NCI-H460 (cell line): ENCODE measurements around the gene PHF1. TPM values are rescaled to one million over a fixed set of nuclear protein-coding genes. Genes with fewer than 3 reads are reported as not detected.
A peak's percentile ranks its signal among the peaks of the same experiment; 100 is the strongest.

Experiments used
- DNase-seq: peaks from one replicate; pipeline ENCODE4 v3.0.0-alpha.2; 2016; ENCODE audit warnings: low read depth; ENCODE audit errors: extremely low read depth
- total RNA-seq: library from RNA; depleted of rRNA; stranded (reverse); fragments of >200 nt; shearing (Covaris generic); gene quantifications from 2 replicates; pipeline ENCODE4 v1.2.3, GENCODE V29; 2014

Gene PHF1
- total RNA-seq, 1 experiment from 2014 or later, result 18.8 TPM

DNA sequence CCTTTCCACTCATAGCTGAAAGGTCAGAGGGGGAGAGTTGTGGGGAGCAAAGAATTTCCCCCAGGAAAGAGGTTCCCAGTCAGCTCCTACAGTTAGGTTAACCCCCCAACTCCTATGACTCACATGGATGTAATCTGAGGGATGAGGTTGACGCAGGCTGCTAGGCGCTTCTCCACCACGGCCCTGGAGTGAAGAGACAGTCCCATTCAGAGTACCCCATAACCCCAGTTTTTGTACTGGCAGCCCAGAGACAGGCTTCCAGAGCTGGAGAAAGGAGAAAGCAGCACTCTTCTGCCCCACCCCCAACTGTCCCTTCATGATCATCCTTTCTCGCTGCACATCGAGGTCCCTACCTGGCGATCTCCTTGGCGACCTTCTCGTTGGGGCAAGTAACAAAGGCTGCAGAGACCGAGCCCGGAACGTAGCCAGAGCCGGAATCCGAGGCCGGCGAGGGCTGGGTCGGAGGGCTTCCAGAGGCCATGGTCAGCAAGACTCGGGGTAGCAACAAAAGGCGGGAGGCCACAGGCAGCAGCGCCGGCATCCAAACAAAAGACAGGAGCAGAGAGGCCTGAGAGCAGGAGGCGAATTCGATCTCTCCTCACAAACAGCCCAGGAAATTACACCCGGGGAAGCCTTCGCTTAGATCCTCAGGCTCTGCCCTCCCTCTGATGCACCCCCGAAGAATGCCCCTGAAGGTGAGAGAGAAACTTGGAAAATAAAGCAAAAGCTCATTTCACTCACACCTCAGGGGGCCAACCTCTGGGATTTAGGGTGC is 6.5 kb downstream of the PHF1 start:
- peak; percentile 38 for DNase-seq

DNA sequence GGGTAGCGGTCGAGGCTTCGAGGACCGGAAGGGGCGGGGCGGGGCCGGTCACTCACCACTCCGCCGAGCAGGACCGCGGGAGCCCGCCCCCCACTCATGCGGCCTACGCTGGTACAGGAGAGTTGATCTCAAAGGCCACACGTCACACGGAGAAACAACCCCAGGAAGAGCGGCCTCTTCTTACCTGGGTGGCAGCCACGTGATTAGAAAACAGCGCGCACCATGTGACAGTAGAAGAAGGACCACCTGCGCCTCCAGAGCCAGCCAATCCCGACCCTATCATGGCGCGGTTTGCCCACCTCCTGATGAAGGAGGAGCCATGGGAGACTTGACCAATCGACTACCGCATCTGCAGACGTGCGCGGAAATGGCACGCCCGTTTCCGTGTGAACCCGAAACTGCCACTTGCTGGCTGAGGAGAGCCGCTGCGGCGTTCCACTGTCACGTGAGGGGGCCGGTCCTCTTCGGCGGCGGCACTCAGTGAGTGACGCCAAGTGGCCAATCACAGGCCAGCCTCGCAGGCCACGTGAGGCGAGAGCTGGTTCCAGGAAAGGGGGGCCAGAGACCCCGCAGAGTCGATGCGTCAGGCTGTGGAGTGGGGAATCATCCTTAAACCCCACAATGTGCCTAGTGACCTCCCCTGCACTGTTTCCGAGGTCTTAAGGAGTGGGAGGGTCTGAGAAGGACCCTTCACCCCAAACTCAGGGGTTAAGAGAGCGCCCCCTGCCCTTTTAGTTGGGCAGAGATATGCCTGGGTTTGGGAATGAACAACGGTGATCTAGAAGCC is 7.3 kb downstream of the PHF1 start, which contains the start of gene CUTA:
CUTA (minus strand) TSS at position 205 of the 787 bp plus-strand sequence; CDS start at position 98, 107 bp downstream.
- DNase-seq, result peak; percentile 98

- DNase-seq, result no peak
Measured at GRCh38 chr6:33418690-33419291, 8.0 kb downstream of the PHF1 start.

GRCh38 chr6:33419580-33420490 is 9.0 kb downstream of the PHF1 start, which contains the start of gene SYNGAP1:
SYNGAP1 (plus strand) TSS chr6:33420065; CDS start chr6:33420265, 200 bp downstream.
- DNase-seq, result no peak

DNA sequence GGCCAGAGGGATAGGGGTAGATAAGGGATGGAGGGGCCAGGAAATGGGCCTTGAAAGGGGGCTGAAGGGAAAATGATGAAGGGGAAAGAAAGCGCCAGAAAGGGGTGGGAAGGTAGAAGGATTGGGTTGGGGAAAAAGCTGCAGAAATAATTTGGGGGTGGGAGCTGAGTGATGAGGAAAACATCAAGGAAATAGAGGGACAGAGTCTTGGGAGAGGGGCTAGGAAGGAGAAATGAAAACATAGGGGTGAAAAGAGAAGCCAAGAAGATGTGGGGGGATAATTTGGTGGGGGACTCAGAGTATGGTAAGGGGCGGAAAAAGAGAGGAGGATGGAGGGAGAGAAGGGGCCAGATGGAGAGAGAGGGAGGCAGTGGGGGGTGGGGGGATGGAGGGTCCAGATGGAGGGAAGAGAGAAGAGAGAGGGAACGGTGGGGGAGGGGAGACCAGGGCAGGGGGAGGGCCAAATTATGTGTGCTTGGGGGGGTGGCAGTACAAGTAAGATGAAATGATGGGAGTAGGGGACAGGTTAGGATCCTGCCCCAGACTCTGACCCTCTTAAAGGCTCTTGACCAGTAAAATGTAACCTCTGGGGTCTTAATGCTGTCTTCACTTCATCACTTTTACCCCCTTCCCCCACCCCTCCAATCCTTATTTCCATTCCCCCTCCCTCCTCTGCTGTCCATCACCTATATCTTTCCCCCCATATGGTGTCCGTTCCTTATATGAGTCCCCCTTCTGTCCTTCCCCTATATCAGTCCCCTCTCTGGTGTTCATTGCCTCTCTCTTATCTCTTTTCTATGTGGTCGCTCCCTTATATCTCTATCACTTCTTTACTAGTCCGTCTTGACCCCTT is 9.9 kb downstream of the PHF1 start:
- no peak for DNase-seq

GRCh38 chr6:33421344-33421643 is 10.5 kb downstream of the PHF1 start:
- DNase-seq, result no peak

- DNase-seq, result no peak
Measured at GRCh38 chr6:33423777-33424176, 13.0 kb downstream of the PHF1 start.

DNA sequence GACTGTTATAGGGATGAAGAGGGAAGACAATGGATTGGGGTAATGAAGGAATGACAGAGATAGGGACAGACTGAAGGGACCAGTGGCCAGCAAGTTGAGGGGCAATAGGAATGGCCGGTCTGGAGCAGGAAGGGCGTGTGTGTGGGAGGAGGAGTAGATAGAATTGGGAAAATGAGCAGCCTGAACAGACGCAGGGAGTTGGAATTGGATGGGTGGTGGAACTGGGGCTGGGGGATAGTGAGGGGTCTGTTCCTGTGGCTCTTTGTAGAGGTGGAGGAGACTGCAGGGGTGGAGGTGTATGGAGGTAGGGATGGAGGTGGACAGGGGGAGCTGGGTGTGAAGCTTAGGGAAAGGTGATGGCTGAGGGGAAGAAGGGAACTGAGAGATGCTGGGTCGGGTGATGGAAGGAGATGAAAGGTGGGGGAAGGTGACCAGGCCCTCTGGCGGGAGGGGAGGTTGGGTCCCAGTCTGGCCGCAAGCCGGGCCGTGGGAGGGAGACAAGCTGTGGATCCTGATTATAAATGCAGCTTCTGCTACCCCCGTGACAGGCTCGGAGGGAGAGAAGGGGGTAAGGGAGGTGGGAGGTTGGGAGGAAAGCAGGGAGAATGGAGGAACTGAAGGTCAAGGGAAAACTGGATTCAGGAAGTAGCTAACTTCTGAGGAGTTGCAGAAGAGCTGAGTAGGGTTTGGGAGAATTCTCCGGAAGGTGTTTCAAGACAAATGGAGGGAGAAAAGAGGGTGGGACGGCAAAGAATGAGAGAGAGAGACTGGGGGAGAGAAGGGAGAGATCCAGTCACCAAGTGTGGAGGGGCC is 14.2 kb downstream of the PHF1 start:
- DNase-seq, result no peak

GRCh38 chr6:33425668-33426577 is 15.1 kb downstream of the PHF1 start:
- DNase-seq, result peak; percentile 81

DNA sequence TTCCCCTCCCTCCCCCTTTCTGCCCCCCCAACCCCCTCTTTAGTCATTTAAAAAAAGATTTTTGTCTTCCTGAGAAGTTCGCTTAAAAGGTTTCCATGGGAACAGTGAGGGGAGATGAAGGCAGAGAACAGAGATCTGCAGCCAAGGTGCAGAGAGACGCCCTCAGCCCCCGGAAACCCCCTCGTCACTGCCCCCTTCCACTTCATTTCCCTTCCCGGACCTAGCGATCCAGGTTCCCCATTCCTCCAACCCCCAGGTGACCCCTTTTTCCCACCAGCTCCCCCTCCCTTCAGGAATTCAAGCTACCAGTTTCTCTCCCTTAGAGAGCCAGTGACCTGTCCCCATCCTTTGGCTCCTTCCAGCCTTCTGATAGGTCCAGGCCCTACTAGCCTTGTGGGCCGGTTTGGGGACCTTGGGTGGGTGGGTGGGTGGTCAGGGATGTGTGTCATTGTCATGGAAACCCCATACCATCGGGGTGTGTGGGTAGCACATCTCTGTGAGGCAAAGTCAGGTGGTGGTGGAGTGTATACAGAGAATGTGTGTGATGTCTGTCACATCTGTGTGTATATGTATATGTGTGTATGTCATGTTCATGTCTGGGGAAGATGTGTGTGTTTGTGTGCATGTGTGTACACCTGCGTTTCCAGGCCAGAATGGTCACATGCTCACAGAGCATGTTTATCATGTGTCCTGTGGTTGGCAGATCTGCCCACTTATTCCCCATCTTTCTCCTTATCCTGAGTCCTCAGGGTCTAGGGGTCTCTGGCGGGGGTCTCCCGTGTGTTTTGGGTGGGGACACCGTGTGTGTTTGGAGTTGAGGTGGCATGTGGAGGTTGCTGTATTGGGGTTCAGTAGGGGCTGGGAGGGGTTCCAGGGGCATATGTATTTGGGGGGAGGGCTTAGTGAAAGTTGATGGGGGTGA is 16.0 kb downstream of the PHF1 start:
- DNase-seq, result no peak

DNA sequence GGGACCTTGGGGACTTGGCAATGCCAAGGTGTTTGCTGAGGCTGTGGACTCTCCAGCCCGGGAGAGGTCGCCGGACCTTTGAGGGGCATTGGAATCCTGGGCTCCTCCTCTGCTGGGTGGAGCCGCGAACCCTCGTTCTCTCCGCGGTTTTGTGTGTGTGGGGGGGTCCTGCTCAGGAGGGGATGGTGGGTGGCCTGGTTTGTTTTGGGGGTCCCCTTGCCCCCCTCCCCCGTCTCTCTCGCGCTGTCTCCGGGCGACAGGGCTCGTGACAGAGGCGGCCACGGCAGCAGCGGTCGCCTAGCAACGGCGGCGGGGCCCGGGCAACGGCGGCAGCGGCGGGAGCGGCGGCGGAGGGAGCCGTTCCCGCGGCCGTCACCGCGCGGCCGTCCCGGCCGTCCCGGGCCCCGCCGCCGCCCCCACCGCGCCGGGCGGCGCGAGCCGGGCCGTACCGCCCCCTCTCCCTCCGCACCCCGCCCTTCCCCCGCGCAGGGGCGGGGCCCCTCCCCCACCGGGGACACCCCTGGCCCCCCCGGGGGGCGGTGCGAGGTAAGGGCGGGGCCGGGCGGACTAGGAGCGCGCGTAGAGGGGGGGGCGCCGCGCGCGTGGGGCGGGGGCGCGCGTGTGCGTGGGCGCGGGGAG is 16.9 kb downstream of the PHF1 start:
- DNase-seq, result no peak

DNA sequence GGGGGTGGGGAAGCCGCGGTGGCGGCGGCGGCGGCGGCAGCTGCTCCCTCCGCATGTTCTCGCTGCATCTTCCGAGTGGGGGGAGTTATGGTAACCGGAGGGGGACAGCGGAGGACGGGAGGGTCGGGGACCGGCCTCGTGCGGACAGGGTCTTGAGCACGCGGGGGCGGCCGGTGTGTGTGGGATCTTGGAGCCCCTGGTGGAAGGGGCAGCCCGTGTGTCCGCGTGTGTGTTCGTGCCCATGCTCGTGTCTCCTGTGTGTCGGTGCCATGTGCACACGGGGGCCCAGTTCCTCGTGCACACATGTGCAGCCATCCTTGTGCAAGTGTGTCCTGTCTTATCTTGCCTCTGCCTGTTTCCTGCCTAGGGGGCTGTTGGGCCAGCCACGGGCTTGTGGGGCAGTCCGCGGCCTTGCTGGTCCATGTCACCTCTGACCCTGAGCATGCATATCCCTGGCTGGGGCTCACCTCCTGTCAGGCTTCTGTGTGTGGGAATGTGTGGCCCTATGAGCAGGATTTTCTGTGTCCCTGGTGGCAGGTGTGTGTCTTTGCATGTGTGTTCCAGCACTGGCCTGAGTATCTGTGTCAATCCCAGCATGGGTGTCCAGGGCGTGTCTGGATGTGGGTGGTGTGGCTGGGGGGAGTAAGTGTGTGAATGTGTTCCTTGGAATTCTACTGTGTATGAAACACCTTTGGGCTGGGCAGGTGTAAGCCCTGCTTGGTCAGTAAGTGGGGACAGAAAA is 17.6 kb downstream of the PHF1 start:
- DNase-seq, result no peak

GRCh38 chr6:33428966-33429749 is 18.3 kb downstream of the PHF1 start:
- DNase-seq, result no peak

DNA sequence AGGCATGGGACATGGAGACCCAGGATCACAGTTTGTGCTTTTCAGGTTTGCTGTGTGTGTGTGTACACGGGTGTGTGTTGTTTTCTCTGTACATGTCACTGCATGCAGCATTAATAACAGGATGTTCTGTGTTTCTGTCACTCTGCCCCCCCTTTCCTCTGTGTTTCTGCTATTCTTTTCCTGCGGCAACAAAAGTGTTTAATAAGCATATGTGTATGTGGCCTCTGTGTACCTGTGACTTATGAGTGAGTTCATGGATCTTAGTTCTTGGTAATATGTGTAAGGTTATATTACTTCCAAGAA is 18.9 kb downstream of the PHF1 start:
- DNase-seq, result no peak

GRCh38 chr6:33430334-33430733 is 19.5 kb downstream of the PHF1 start:
- DNase-seq, result no peak
